GM12878 (cell line): ENCODE data around the gene AURKAIP1. TPM values are rescaled to one million over a fixed set of nuclear protein-coding genes. Genes with fewer than 3 reads are reported as not detected.
A peak's percentile ranks its signal among the peaks of the same experiment; 100 is the strongest.

Experiments
- CHD2 ChIP-seq: IDR thresholded peaks from 2 replicates; pipeline ENCODE4 v1.6.1; 2011; ENCODE audit warnings: low read depth, low read length, improper control_type of control experiment, borderline replicate concordance
- HDGF ChIP-seq: fragments of 450-650 bp; IDR thresholded peaks from 2 replicates; pipeline ENCODE4 v1.6.1; 2016; ENCODE audit warnings: antibody characterized with exemption
- IKZF1 ChIP-seq: fragments of 450-650 bp; conservative IDR thresholded peaks from 2 replicates; pipeline ENCODE4 v1.6.1; 2017; ENCODE audit warnings: antibody characterized with exemption, mild to moderate bottlenecking
- JUNB ChIP-seq: IDR thresholded peaks from 2 replicates; pipeline ENCODE4 v1.6.1; 2016; ENCODE audit warnings: antibody characterized with exemption, mild to moderate bottlenecking
- LARP7 ChIP-seq: fragments of 450-650 bp; IDR thresholded peaks from 2 replicates; pipeline ENCODE4 v1.6.1; 2017; ENCODE audit warnings: mild to moderate bottlenecking
- MAX ChIP-seq: IDR thresholded peaks from 2 replicates; pipeline ENCODE4 v1.6.1; 2012; ENCODE audit warnings: low read depth, low read length, improper control_type of control experiment
- NBN ChIP-seq: fragments of 450-650 bp; IDR thresholded peaks from 2 replicates; pipeline ENCODE4 v1.6.1; 2016
- NFYB ChIP-seq: IDR thresholded peaks from 2 replicates; pipeline ENCODE4 v1.6.1; 2011; ENCODE audit warnings: low read depth, mild to moderate bottlenecking, low read length, improper control_type of control experiment, moderate library complexity; ENCODE audit not compliant: insufficient read depth
- NKRF ChIP-seq: fragments of 450-650 bp; conservative IDR thresholded peaks from 2 replicates; pipeline ENCODE4 v1.6.1; 2017; ENCODE audit warnings: mild to moderate bottlenecking, moderate library complexity
- NR2C1 ChIP-seq: fragments of 450-650 bp; IDR thresholded peaks from 2 replicates; pipeline ENCODE4 v1.6.1; 2017; ENCODE audit warnings: antibody characterized with exemption, mild to moderate bottlenecking, moderate library complexity
- PKNOX1 ChIP-seq: fragments of 450-650 bp; IDR thresholded peaks from 2 replicates; pipeline ENCODE4 v1.6.1; 2016; ENCODE audit warnings: mild to moderate bottlenecking
- POLR2A ChIP-seq: IDR thresholded peaks from 2 replicates; pipeline ENCODE4 v1.6.1; 2011; ENCODE audit warnings: low read depth, mild to moderate bottlenecking, low read length
- RELA ChIP-seq: fragments of 450-650 bp; IDR thresholded peaks from 2 replicates; pipeline ENCODE4 v1.8.0; 2014; ENCODE audit warnings: borderline replicate concordance; ENCODE audit not compliant: partially characterized antibody
- RELB ChIP-seq: fragments of 450-650 bp; IDR thresholded peaks from 2 replicates; pipeline ENCODE4 v1.6.1; 2017; ENCODE audit warnings: low read depth, mild to moderate bottlenecking, moderate library complexity
- RUNX3 ChIP-seq: IDR thresholded peaks from 2 replicates; pipeline ENCODE4 v1.6.1; 2012; ENCODE audit warnings: low read length, inconsistent platforms
- SKIL ChIP-seq: fragments of 450-650 bp; IDR thresholded peaks from 2 replicates; pipeline ENCODE4 v1.6.1; 2017; ENCODE audit warnings: mild to moderate bottlenecking, low read depth, inconsistent platforms; ENCODE audit not compliant: poor library complexity, severe bottlenecking
- SMARCA5 ChIP-seq: fragments of 450-650 bp; IDR thresholded peaks from 2 replicates; pipeline ENCODE4 v1.6.1; 2017; ENCODE audit warnings: mild to moderate bottlenecking
- SP1 ChIP-seq: IDR thresholded peaks from one replicate; pipeline ENCODE4 v1.6.1; 2011; ENCODE audit warnings: low read depth, low read length
- SPI1 ChIP-seq: IDR thresholded peaks from 2 replicates; pipeline ENCODE4 v1.6.1; 2011; ENCODE audit warnings: low read depth, mild to moderate bottlenecking, low read length, moderate library complexity, borderline replicate concordance; ENCODE audit not compliant: insufficient read depth
- SREBF2 ChIP-seq: IDR thresholded peaks from 2 replicates; pipeline ENCODE4 v1.6.1; 2012; ENCODE audit warnings: mild to moderate bottlenecking, low read length
- SUPT20H ChIP-seq: IDR thresholded peaks from 2 replicates; pipeline ENCODE4 v1.6.1; 2011; ENCODE audit warnings: low read depth, mild to moderate bottlenecking, low read length, moderate library complexity, borderline replicate concordance; ENCODE audit not compliant: control insufficient read depth
- TBL1XR1 ChIP-seq: IDR thresholded peaks from 2 replicates; pipeline ENCODE4 v1.6.1; 2012; ENCODE audit warnings: low read depth, low read length, improper control_type of control experiment
- ZNF384 ChIP-seq: IDR thresholded peaks from 2 replicates; pipeline ENCODE4 v1.6.1; 2012; ENCODE audit warnings: low read depth, mild to moderate bottlenecking, low read length, improper control_type of control experiment, borderline replicate concordance
- polyA plus RNA-seq, 11 experiments: library from polyadenylated mRNA; depleted of rRNA in 4 of 11; unstranded in 6 of 11; stranded (reverse) in 5 of 11; fragments of >200 nt; fragmentation: Nextera tagmentation in 4 of 11; fragmentation: Illumina TruSeq in 1 of 11; extraction: Ambion mirVana in 4 of 11; extraction: Trizol in 1 of 11; gene quantifications; 1 replicate in 1 of 11; 2 replicates in 10 of 11; pipeline versions ENCODE4 v1.2.1 to v1.2.3, GENCODE V29; 2011 to 2016; ENCODE audit warnings: inconsistent platforms in 2 of 11, missing spikeins in 2 of 11, low read depth in 1 of 11
- total RNA-seq, 4 experiments: library from RNA; depleted of rRNA in 3 of 4; stranded (reverse); fragments of >200 nt in 3 of 4; fragmentation: Illumina TruSeq in 1 of 4; extraction: Trizol in 1 of 4; gene quantifications; 2 replicates each; pipeline versions ENCODE4 v1.2.1 to v1.2.3, GENCODE V29; 2013 to 2021
- TF ChIP-seq, protein P1 (sequence below): fragments of 450-650 bp; IDR thresholded peaks from 2 replicates; pipeline ENCODE4 v1.6.1; 2017; ENCODE audit warnings: borderline replicate concordance

Gene AURKAIP1
- total and polyA plus RNA-seq, 10 of the 15 experiments (the other 5 are each of a cell fraction or from before 2014, with no cell fraction given): 6.5 to 366 (median 120) TPM

- TF ChIP-seq PKNOX1: no peak
- TF ChIP-seq SMARCA5: 0 out of 2 replicates have a peak, but pooled peaks have one; percentile 36
- no peak for TF ChIP-seq MAX
- TF ChIP-seq TBL1XR1: no peak
- TF ChIP-seq RELB: peak; percentile 58; the same call in 1 of the 2 replicates
- TF ChIP-seq SREBF2: no peak
- TF ChIP-seq, protein P1, sequence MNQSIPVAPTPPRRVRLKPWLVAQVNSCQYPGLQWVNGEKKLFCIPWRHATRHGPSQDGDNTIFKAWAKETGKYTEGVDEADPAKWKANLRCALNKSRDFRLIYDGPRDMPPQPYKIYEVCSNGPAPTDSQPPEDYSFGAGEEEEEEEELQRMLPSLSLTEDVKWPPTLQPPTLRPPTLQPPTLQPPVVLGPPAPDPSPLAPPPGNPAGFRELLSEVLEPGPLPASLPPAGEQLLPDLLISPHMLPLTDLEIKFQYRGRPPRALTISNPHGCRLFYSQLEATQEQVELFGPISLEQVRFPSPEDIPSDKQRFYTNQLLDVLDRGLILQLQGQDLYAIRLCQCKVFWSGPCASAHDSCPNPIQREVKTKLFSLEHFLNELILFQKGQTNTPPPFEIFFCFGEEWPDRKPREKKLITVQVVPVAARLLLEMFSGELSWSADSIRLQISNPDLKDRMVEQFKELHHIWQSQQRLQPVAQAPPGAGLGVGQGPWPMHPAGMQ: no peak
- no peak for TF ChIP-seq LARP7
- no peak for TF ChIP-seq NKRF
- TF ChIP-seq ZNF384: no peak
- TF ChIP-seq RELA: no peak
- TF ChIP-seq SKIL: no peak
- no peak for TF ChIP-seq RUNX3
- TF ChIP-seq POLR2A: no peak
- TF ChIP-seq CHD2: no peak
- no peak for TF ChIP-seq SUPT20H
- TF ChIP-seq SP1: no peak
- no peak for TF ChIP-seq NR2C1
- TF ChIP-seq JUNB: no peak
- no peak for TF ChIP-seq NBN
- no peak for TF ChIP-seq SPI1
- no peak for TF ChIP-seq NFYB
- TF ChIP-seq HDGF: no peak
- TF ChIP-seq IKZF1: peak; percentile 74
These were observed 47.6 kb upstream of the AURKAIP1 start (continued) for GRCh38 chr1:1422465-1423244.
